Measurements from ENCODE around the gene USP38.
"Not testable (repeated sequence)": the region's sequence is repeated elsewhere in the genome, so short reads cannot be mapped to it uniquely, and the experiment has no call there.

USP38 gene

DNA sequence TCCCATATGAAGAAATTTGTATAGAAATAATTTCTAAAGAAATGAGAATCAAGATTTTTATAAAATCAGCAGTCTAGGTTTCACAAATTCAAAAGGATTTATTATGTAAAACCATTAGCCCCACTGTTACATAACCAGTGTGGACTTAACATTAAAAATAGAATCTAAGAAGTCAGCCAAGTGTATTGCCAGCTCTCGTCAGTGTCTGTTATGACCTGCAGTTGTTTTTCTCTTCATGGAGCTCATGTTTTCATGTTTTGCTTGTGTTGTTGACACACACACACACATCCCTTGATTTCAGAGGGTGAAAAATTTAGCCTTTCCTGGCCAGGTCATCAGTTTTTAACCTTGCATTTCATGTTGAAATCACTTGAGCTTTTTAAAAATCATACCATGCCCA, 39.5 kb downstream of the USP38 start:
- no peak for FAIRE-seq

DNA sequence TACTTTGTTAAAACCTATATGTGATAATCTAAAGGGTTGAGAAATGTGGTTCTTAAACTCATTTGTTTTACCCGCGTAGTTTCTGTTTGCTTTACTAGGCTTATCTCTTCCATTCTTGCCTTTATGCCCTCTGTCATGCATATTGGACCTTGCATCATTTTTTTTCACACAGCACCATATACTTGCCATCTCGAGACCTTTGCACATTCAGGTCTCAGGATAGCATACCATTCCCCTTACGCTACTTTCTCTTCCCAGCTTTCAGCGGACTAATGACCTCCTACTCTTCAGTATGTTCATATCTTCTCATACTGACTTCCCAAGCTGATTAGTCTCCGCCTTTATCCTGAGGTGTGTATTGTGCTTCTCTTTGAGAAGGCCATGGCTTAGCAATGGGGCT, 40.5 kb downstream of the USP38 start:
- no peak for FAIRE-seq

DNA sequence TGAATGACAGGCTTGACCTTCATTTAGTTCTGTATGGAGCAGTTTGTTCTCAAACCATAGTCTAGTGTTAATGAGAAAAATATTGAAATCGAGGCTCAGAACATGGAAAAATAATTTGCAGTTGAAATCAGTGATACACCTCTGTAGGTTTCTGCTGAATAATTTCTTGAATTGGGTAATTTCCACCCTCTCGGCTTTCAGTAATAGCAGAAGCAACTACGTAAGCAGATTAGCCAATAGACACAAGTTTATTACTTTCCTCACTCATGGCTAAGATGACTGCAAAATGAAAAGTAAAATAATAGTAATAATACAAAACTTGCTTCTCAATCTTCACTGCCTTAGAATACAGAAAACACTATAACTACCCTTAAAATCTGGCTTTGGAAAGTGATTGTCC, 46.0 kb downstream of the USP38 start:
- no peak for FAIRE-seq

DNA sequence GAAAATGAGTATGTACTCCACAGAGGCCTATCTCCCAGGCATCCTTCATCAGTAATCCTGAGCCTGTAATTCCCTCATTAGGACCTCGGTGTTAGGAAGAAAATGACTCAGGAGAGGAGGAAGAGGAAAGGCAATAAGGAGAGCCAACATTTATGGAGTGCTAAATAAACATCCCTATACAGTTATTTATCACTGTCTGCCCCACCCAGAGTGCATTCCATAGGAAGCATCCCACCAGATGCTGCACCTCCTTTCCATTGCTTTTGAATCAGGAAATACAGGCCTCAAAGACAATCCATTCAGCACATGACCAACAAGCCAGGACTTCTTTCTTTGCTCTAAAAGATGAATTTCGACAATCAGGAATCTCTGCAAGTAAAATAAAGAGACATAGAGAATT, 47.6 kb downstream of the USP38 start:
- no peak for FAIRE-seq

DNA sequence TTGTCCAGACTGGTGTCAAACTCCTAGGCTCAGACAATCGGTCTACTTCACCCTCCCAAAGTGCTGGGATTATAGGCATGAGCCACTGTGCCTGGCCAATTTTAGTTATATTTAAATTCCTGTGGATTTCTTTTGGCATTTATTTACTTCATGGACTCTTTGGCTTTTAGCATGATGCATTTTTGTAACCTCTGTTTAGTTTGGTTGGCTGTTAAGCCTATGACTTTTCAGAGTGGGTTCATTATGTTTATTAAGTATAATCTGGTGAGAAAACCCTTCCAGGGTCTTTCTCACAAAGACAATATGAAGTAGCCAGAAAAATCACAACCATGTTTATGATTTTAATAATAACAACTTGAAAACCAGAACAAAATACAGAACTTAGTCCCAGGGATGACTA, 49.4 kb downstream of the USP38 start:
- no peak for FAIRE-seq

DNA sequence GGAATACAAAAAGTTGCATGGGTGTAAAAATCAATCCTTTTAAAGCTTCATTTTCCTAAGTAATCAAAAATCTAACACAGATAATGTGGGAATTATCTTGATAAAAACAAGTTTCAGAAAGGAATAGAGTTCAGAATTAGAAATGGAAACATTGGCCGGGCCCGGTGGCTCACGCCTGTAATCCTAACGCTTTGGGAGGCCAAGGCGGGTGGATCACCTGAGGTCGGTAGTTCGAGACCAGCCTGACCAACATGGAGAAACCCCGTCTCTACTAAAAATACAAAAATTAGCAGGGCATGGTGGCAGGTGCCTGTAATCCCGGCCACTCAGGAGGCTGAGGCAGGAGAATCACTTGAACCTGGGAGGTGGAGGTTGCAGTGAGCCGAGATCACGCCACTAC, 52.5 kb downstream of the USP38 start:
- not testable (repeated sequence) for FAIRE-seq

DNA sequence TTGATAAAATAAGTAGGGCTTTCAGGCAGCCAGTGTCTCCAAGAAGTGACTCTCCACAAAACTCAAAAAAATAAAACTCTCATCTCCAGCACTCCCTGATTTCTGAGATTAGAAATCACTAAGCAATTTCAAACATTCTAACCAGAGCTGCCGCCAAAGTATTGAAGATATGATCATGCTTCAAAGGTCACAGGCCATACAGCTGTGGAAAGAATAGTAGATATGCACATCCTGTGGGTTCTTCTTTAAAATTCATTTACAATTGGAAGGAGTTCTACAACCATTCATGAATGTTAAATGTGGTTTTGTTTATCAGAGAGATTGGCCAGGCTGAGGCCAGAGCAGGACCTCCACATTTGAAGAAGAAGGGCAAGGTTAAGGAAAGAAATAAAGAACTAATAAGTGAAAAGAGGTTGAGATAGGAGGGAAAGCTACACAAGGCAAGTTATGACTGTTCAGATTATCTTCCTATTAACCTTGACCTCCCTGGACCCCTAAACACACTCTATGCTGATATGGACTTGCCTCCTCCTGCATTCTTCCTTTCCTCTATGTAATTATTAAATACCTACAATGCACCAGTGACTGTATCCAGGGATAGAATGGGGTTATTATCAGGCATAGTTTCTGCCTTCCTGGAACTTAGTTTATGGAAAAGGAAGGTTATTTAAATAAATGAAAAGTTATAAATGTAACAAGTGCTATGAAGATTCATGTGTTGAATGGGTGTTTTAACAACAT, 56.4 kb downstream of the USP38 start:
- no peak for FAIRE-seq

DNA sequence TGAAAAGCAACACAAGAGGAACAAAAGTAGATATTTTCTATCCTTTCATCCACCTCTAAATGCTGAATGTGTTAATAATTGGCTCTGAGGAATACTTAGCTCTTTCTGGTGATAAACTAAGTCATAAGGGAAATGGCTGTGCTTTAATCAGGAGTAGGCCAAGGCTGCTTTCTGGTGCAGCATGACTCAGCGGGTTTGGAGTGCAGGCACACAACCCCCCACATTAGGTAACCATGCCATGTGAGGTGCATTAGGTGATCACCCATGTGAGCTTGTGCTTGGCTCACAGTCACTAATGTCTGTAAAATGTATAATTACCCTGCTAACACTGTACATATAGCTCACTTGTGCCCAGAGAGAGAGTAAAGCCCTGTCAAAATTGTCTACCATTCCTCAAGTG, 57.2 kb downstream of the USP38 start:
- no peak for FAIRE-seq

DNA sequence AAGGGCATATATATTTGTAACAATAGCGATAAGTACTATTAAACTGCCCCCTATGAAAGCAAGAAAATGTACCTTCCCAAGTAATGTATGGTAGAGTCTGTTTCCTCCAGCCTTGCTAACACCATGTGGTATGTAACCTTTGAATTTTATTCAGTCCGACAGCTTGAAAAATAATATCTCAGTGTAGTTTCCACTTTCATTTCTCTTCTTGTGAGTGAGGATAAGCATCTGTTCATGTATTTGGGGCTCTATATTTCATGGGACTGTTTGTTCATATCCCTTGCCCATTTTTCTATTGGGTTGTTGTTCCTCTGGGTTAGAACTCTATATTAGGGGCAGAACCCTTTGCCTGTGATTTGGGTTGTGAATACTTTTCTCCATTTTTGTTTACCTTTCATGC, 58.3 kb downstream of the USP38 start:
- FAIRE-seq: no peak

DNA sequence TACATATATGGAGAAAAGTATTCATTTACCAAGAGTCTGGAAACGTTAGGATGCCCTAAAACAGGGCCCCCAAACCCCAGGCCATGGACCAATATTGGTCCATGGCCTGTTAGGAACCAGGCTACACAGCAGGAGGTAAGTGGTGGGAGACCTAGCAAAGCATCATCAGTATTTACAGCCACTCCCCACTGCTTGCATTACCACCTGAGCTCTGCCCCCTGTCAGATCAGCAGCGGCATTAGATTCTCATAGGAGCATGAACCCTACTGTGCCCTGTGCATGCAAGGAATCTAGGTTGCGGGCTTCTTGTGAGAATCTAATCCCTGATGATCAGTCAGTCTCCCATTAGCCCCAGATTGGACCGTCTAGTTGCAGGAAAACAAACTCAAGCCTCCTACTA, 62.3 kb downstream of the USP38 start:
- no peak for FAIRE-seq

DNA sequence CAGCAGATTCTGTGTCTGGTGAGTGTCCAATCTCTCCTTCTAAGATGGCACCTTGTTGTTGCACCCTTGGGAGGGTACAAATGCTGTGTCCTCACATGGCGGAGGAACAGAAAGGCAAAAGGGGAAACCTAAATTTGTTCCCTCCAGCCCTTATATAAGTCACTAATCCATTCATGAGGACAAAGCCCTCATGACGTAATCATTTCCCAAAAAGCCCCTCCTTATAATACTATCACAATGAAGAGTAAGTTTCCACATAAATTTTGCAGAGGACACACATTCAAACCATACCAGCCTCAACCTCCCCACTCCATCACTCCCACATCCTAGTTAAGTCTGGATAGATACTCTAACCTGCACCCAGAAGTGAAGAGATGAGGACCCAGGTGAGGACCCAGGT, 63.1 kb downstream of the USP38 start:
- FAIRE-seq: no peak

DNA sequence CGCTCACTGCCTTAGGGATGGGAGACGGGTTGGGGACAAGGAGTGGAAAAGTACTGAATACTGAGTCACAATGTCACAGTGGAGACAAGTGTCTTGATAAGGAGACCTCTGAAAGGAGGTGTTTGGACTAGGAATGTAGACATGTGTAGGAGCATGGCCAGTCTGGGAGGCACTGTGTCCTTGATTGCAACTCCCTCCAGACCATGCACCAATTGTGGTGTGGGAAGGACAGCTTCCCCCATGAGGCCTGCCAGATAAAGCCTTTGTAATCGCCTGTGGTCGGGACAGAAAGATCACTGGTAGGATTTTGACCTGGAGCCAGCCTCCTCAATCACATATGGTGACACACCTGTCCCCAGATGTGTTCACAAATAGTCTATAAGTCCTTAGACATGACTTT, 64.1 kb downstream of the USP38 start:
- no peak for FAIRE-seq

DNA sequence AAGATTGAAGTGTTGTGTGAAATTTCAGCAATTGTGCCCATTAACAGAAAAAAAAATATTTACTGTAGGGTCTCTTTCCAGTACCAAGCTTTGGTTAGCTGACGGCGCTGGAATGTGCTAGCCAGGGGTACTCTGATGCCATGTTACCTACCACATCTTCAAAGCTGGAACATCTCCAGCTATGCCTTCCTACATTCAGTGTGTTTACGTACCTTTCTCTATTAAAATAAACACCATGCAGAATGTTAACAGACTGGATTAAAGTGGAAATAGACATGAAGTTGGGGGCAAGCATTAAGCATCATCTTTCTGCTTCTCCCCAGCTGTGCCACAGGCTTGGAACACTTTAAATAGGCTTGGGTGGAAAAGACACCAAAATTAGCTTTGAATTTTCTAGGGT, 65.9 kb downstream of the USP38 start:
- no peak for FAIRE-seq

DNA sequence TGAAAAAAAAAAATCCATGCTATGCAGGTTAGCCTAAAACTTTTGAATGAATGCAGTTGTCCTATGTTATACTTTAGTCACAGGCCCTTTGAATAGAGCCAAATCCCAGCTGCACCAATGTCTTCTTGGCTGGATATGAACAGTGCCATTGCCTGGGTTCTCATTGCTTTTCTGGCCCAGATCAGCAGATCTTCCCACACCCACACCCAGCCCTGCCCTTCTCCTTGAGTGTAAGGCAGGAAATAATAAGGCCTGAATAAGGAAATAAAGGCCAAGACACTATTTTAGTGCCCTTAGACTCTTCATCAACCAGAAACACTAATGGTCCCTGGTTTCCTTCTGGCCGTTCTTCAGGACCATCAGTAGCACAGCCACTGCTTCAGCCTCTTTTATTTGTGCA, 66.6 kb downstream of the USP38 start:
- no peak for FAIRE-seq

DNA sequence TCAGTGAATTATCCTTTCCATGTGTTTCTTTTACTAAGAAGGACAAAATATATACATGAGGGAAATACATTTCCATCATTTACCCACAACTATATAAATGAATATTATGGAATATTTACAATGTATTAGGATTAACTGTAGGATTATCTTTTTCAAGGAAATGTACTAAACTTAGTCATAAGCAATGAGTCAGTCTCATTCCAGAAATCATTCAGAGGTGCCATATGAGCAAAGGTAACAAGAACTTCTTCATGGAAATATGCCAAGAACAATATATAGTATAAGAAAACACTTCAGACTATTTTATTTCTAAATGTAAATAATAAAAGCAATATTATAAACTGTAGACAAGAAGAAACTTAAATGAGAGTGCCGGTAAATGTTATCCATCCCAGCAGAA, 67.1 kb downstream of the USP38 start:
- FAIRE-seq: no peak

DNA sequence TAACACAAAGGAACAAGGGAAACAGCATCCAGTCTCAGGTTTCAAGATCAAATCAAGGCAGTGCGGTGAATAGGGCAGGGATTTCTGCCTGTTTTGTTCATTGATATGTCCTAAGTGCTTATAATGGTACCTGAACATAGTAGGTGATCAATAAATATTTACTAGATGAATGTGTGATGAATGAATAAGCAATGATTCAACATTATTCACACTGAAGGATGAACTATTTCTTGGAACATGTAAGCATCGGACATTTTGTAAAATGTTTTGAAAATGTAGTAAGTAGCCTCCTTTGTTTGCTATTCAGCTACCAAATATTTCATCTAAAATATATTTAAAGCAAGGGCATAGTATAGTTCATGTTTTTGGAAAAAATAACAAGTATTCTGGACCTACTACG, 67.8 kb downstream of the USP38 start:
- no peak for FAIRE-seq

DNA sequence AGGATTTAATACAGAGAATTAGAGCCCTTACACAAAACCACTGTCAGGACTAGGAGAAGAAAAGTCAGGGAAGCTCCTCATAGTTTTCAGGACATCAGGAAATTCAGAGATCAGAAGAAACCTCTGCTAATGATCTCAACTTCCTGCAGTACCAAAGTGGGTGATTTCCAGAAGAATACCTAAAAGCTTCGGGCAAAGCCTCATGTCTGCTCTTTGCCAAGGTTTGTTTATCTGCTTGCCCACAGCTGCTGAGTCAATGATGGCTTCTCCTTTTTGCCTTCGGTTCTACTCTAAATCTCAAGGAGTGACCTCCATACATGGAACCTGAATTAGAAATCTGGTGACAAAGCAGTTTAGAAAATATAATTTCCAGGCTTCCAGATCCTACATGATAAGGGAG, 68.4 kb downstream of the USP38 start:
- no peak for FAIRE-seq

DNA sequence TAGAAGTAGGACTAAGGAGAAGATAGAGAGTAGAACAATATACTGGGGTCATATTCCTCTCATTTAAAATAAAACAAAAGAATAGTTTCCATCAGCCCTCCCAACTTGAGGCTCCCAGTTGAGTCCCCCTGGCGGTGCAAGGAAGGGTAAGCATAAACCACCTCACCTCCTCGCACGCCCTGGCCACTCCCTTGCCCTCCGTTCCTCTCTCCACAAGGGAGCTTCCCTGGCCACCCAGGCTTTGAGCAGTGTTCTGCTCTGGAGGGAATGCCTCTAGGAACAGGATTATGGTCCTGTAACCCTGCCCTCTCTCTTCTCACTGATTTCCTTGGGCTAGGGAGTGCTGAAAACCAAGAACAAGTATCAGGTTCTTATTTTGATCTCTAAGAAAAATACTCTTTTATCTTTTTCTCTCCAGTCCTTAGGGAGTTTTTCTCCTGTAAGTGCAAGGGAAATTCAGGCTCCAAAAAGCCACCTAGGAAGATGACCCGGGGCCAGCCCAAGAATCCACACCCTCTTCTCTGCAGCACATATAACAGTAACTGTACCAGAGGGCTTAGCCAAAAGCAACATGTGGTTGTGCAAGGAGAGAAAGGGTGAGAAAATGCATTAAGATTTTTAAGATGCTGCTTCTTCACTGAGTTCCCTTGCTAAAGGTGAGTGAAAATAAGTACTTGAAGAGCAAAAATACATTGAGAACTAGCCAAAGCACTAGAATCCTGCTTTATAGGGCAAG, 69.9 kb downstream of the USP38 start:
- FAIRE-seq: no peak

DNA sequence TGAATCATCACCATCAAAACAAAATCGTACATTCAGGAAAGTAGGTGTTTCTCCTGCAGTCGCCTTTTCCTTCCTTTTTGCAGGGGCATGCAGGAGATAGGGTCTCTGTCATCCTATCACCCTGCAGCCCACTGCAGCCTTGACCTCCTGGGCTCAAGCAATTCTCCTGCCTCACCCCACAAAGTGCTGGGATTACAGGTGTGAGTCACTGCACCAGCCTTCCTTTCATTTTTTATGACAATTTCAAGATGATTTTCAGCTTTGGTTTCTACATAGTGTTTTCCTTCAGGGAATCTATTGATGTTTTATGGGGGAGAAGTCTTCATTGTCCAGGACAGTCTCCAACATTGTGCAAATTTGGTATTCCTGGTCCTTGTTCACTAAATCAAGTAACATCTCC, 71.7 kb downstream of the USP38 start:
- no peak for FAIRE-seq

DNA sequence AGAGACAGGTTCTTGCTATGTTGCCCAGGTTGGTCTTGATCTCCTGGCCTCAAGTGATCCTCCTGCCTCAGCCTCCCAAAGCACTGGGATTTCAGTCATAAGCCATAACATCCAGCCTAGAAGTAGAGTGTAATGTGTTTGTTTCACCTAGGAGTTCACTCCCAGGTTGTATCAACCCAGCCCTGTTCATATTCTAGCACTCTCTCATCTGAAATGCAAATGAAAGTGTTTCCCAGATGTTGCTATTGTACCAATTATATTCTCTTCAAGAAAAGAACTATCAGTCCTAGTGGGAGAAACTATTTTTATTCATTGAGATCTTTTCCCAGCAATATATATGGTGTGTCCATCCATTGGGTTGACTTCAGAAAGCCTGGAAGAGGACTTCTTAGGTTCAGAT, 72.6 kb downstream of the USP38 start:
- no peak for FAIRE-seq

DNA sequence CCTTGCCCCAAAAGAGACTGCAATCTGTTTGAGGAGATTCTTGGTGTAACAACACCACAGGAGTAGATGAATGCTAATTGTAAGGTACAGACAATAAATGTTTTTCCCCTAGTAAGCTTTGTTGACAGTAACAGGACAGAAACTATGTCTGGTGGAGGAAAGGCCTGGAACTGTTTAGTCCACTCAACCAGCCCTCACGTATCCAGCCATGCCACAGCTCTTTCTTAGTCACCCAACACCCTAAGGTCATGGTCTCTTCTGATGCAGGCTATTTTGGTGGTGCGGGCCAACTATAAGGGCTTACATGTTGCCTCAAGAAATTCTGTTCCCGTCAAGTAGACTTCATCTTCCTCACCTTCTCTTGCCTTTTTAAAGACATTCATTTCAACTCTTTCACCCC, 76.0 kb downstream of the USP38 start:
- no peak for FAIRE-seq

DNA sequence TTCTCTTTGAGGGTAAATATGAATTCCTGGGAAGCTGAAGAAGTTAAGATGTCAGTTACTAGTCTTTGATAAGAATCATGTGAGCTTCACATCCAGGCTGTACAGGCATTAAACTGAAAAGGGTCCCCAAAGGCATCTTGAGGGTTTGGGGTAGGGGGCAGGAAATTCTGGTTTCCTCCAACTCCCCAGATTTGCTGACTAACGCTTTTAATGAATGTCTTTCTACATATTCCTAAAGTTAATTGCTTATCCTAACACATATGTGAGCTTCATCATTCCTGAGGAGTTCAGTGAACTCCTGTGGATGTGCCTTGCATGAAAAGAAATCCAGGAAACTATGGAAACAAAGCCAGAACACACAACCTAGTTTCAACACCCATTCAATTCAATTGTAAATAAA, 78.1 kb downstream of the USP38 start:
- no peak for FAIRE-seq

DNA sequence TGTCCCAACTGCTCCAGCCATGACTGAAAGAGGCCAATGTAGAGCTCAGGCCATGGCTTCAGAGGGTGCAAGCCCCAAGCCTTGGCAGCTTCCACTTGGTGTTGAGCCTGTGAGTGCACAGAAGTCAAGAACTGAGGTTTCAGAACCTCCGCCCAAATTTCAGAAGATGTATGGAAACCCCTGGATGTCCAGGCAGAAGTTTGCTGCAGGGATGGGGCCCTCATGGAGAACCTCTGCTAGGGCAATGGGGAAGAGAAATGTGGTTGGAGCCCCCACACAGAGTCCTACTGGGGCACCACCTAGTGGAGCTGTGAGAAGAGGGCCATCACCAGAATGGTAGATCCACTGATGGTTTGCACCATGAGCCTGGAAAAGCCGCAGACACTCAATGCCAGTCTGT, 83.0 kb downstream of the USP38 start:
- FAIRE-seq: not testable (repeated sequence)

DNA sequence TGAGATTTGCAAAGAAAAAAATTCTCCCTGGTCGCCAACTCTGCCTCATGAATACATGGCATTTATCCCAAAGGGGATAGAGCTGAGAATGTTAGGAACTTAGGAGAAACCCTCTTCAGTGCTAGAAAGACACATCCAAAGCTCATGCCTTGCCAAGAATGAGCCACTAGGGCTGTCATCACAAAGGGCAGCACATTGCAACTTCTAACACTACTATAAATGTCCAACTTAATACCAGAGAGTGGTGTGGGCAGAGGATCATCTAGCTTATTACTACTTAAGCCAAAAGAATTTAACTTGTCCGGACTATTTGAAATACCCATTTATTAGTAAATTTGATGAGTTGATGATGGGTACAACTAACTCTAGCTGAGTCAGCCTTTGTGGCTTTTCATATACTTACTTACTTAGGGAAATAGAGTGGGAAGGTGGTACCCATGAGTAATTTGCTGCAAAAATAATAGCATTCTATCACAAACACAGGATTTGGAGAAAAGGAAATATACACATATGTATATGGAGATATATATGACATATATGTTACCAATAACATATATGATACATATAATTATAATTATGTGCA, 85.6 kb downstream of the USP38 start:
- no peak for FAIRE-seq
